NCI-H1930 (cell line): ENCODE measurements around the gene SH2D3C.
A peak's percentile ranks its signal among the peaks of the same experiment; 100 is the strongest.

Experiments used
- DNase-seq, 2 experiments: peaks; one replicate each; lab custom pipeline; 2025; lab: John Stamatoyannopoulos, UW

SH2D3C gene

DNA sequence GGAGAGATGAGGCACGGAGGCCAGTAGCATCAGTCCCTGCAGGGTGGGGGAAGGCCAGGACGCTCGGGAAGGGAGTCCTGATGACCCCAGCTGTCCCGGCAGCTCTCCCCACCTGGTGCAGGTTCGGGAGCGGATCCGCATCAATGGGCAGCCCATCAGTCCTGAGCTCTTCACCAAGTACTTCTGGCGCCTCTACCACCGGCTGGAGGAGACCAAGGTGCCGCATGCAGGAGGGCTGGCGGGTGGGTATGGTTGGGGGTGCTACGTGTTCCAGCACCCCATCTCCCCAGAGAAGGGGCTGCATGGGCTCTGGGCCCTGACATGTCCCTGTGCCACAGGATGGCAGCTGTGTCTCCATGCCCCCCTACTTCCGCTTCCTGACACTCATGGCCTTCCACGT is 28.4 kb upstream of the SH2D3C start:
- no peak for DNase-seq

GRCh38 chr9:127805620-127806019 is 27.2 kb upstream of the SH2D3C start:
- DNase-seq: peak in 1 of 2 experiments; percentile 44

DNA sequence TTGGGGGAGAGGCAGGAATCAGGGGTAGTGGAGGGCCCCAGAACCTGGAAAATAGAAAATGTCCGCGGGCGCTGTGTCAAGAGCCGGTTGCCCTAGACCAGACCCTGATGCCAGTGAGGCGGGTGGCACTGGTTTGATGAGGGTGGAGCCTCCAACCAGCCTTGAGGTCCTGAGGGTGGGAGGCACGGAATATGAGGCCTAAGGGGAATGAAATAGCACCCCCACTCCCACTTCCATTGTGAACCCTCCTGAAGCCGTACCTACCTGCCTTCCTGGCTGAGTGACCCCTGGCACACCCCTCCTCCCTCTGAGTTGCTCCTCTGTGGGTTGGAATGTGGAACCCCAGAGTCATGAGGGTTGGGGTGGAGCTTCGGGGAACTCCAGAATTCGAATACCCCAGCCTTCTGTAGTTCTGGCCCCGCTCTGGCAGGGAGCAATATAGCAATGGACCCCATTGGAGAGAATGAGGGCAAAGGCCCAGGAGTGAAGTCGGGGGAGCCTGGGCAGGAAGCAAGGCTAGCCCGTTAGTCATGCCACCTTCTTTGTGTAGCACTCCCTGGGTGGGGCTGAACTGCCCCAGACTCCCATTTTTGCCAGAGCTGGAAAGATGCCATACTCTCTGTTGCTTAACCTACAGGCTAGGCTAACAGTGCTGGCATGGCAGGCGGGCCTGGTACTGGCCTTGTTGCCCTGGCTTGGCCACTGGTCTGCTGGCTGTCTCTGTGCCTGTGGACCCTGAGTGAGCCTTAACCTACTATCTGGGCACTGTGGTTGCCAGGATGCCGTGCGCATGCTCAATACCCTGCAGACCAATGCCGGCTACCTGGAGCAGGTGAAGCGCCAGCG is 25.3 kb upstream of the SH2D3C start:
- no peak for DNase-seq

DNA sequence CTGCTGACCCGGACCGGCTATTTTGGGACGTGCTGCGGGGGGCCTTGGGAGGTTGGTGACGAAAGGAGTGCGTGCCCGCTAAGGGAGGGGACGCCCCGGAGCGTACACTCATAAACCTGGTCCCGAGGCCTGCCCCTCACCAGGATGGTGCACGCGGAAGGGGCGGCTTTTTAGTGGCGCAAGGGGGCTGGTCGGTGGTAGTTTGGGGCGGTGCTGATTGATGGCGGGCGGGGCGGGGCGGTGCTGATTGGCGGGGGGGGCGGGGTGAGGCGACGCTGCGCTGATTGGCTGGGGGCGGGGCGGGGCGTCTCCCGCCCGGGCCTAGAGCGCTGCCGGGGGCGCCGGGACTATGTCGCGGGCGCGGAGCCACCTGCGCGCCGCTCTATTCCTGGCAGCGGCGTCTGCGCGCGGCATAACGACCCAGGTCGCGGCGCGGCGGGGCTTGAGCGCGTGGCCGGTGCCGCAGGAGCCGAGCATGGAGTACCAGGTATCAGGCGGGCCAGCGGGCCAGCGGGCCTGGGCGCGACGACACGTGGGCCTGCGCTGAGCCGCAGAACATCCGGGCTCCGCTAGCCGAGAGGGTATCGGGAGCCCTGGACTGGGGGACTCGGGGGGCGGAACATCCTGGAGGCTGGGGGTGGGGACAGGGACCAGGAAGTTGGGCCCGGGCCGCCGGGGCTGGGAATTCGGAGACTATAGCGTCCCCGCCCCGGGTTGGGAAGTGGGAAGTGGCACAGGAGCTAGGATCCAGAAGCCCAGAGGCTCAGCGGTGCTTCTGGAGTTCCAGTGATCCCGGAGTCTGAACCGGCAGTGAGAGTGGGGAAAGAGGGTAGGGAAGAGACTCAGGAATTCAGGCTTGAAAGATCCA is 24.3 kb upstream of the SH2D3C start, which contains the start of gene FPGS:
Gene FPGS, plus strand, starts transcription at position 307 of the 868 bp plus-strand sequence. Its CDS starts 43 bp downstream, at position 350.
- DNase-seq: peak; percentile 74 to 83

DNA sequence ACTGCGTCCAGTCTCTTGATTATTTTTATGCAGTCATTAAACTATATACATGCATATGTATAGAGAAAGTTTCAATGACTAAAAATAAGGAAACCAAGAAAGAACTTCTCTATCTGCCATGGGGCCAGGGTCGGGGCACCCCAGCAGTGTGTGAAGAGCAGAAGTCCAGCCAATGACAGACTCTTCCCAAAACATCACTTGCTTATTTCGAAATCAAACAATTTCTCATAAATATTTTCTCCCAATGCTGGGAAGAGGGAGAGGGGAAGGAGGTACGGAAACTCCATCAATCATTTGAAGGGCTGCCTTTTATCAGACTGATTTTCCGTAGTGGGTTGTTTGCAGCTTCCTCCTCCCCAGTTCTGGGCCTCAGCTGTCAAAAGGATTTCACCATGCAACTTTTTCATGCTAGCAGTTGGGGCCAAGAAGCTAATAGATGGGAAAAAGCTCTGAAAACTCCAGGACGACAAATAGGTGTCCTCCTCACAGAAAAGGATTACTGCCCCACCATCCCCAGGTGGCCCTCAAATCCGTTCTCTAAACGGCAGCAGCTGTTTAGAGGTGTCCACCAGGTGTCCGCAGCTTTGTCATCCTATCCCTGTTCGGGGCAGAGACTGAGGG is 23.6 kb upstream of the SH2D3C start:
- DNase-seq: no peak

- no peak for DNase-seq
Observed at GRCh38 chr9:127796852-127797370, 18.4 kb upstream of the SH2D3C start.

GRCh38 chr9:127796225-127796813 is 17.9 kb upstream of the SH2D3C start:
- no peak for DNase-seq

DNA sequence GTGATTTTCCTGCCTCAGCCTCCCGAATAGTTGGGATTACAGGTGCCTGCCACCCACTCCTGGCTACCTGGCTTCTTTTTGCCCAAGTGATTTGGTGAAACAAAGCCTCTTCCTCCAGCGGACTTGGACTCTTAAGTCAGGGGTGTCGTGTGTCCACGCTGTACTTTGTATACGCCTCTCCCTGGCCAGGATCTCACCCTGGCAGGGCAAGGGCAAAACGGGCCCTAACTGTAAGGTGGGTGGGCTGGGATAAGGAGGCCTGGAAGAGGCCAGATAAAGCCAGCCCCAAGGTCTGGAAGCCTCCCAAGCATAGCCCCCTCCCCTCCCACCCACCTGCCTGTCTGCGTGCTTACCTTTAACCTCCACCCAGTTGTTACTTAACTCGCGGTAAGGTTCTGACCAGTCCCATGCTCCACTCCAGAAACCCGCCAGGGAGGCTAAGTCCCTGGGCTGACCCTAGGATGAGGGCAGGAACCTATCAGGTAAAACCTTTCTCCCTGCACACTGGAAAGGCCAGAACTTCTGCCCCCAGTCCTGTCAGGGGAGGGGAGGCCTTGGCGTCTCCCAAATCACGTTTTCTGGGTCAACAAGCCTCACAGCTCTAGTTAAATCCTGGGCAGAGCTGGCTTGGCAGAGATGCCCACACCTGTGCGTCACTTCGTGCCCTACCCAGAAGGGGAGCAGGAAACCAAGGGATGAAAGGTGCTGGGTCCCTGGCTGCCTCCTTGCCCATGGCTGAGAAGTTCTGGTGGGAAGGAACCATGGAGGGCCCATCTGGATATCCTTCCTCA is 15.7 kb upstream of the SH2D3C start:
- DNase-seq: no peak

DNA sequence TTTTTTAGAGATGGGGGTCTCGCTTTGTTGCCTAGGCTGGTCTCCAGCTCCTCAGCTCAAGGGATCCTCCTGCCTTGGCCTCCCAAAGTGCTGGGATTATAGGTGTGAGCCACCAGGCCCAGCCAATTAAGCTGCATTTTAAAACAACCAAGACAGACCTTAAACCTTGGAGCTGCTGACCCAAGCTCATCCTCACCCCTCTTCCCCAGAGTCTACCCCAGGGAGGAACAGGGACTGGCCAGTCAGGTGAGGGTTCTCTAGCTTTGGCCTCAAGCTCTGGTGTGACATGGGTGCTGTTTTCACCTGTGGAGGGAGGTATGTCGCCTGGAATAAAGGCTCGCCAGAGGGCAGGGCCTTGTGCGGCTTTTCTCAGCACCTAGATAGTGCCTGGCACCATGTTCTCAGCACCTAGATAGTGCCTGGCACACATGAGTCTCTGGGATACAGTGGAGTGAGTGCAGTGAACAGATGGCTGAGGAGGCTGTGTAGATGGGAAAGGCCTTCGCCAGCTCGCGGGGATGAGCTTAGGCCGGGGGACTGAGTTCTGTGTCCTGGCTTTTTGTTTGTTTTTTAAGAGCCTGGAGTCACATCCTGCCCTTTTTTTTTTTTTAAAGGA is 14.7 kb upstream of the SH2D3C start:
- no peak for DNase-seq

- DNase-seq: no peak
Observed at GRCh38 chr9:127792417-127793031, 14.1 kb upstream of the SH2D3C start.

GRCh38 chr9:127791085-127791484 is 12.6 kb upstream of the SH2D3C start:
- no peak for DNase-seq

GRCh38 chr9:127790094-127790855 is 11.8 kb upstream of the SH2D3C start:
- no peak for DNase-seq

- DNase-seq: no peak
Observed at GRCh38 chr9:127789179-127789578, 10.7 kb upstream of the SH2D3C start.

DNA sequence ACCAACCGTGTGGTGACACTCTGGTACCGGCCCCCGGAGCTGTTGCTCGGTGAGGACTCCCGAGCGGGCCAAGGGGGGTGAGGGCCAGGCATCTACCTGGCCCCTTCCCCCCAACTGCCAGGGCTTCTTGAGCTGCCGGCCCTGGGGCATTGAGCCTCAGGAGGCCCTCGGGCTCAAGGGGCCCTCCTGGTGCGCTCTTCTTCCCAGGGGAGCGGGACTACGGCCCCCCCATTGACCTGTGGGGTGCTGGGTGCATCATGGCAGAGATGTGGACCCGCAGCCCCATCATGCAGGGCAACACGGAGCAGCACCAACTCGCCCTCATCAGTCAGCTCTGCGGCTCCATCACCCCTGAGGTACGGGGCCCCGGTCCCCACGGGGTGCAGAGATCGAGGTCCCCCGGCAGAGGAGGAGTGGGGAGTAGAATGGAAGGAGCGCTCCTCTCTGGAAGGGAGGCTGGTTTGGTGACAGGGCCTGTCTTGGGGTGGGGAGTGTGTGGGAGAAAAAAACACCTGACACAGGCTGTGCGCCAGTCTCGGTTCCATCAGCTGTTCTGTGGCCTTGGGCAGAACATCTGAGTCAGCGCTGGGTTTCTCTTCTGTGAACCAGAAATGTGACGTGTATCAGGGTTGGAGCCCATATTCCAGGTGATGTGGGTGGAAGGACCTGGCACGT is 10.0 kb upstream of the SH2D3C start:
- no peak for DNase-seq

GRCh38 chr9:127786773-127787104 is 8.3 kb upstream of the SH2D3C start:
- DNase-seq: no peak

- DNase-seq: peak; percentile 75 to 88
Observed at GRCh38 chr9:127785933-127786772, 7.7 kb upstream of the SH2D3C start, which contains the start of gene CDK9. CDK9 (plus strand) TSS chr9:127786034; CDS start chr9:127786149, 115 bp downstream.

DNA sequence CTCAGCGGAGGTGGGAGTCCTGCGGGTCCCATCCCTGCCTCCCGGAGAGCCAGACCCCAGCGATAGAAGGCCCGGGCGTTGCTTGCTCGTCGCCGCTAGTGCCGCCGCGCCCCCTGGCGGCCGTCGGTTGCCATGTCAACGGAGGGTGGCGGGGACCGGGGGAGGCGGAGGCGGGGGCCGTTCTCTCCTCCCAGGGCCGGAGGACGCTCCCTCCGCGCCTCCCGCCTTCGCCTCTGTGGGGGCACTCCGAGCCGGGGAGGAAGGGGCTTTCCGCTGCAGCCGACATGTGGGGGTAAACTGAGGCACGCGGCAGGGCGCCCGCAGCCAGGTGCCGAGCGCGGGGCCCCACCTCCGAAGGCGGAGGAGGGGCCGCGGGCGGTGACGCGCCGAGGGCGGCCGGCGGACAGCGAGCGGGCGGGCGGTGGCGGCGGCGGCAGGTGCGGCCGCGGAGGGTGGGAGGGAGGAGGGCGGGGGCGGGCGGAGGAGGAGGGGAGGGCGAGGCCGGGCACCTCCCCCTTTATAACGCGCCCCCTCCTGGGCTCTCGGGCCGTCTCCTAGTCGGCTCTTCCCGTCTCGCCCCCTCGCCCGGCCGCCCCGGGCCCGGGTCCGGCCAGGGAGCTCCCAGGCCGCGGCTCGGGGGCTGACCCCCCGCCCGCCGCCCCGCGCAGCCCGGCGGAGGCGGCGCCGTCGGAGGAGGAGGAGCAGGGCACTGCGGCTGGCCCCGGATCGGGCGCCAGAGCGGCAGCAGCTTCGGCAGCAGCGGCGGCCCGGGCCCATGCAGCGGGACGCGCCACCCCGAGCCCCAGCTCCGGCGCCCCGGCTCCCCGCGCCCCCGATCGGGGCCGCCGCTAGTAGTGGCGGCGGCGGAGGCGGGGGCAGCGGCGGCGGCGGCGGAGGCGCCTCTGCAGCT is 6.8 kb upstream of the SH2D3C start:
- peak; percentile 69 to 85 for DNase-seq
